HG02973 (cell line): Measurements from ENCODE around the gene TGM6.

Experiments used
- ATAC-seq: cut with Tn5 transposase; IDR thresholded peaks from one replicate; pipeline ENCODE4 v1.9.1; 2021; ENCODE audit warnings: moderate library complexity; ENCODE audit not compliant: unreplicated experiment

TGM6 gene

DNA sequence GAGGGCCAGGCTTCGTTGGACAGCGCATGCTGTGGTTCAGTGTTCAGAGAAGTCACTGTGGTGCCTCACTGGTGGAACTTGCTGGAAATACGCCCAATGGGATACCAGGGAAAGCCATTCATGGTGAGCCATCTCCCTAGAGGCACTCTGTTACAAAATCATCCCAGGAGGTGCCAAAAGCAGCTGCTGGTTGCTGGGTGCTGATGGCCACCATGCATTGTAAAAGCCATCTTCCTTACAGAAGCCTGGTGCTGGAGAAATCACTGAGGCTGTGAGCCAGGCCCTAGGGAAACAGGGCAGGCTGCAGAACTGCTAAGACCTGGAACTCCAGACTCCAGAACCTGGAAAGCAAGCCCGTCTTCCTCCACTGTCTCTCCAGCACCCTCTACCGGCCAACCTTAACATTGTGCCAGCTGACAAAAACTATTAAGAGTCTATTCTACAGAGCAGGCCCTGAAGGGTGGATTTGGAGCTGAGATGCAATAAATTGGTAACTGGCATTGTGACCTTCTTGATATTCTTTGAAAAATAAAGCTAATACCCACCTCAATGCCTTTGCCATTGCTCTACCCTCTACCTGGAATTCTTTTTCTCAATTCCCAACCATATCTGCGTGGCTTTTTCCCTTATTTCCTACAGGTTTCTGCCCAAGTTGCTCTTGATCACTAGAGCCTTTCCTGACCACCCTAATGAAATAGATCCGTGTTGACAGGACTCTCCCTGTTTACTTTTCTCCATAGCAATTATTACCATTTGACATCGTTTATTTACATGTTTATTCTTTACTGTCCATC is 71.4 kb downstream of the TGM6 start:
- no peak for ATAC-seq

DNA sequence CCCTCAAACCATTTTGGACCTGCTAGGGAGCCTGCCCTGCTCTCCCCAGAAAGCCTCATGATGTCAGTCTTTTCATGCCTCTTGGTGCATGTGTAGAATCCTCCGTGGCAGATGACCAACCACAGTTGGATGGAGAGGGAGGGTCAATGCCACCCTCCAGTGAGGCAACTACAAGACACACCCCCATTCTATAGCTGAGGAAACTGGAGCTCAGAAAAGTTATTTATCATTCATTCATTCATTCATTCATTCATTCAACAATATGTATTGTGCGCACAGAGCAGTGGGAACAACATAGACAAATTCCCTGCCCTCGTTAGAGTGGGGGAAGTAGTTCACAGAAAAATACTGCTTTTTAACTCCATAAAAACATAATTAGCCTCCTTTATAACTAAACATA is 73.1 kb downstream of the TGM6 start:
- no peak for ATAC-seq

DNA sequence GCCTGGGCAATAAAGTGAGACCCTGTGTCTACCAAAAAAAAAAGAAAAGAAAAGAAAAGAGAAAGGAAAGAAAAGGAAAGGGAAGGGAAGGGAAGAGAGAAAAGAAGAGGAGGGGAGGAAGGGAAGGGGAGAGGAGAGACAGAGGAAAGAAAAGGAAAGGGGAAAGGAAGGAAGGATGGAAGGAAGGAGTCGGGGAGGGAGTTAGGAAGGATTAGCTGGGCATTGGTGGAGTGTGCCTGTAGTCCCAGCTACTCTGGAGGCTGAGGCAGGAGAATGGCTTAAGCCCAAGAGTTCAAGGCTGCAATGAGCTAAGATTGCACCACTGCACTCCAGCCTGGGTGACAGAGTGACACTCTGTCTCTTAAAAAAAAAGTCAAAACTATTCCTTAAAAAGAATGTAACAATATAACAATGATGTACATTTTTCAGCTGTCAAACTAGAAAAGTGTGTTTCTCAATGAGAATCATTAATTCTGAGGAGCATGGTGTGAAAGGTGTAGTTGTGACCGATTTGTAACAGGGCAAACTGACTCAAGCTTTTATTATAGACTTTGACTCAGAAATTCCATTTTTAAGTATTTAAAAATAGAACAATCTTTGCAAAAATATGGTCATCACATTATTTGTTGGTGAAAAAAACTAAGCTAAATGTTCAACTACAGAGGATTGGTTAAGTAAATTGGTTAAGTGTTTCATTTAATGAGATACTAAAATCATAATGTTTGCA is 75.2 kb downstream of the TGM6 start:
- no peak for ATAC-seq

DNA sequence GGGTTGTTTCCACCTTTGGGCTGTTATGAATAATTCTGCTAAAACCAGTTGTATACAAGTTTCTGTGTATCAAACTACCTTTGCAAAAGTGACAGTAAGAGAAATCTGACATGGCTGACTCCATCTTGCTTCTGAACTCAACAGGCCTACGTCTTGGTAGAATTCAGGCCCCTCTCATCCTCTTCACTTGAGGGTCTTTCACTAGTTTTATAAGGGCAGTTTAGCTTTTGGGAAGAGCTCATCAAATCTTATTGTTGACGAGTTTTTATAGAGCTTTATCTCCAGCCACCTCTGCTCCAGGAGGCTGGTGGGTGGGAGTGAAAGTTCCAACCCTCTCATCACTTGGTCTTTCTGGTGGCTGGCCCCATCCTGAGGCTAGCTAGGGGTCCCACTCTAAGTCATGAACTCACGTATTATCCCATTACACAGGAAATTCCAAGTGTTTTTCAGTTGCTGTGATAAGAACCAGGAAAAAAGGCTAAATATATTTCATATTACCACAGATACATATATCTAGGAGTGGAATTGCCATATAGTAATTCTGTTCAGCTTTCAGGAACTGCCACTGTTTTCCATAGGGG is 78.3 kb downstream of the TGM6 start:
- no peak for ATAC-seq

DNA sequence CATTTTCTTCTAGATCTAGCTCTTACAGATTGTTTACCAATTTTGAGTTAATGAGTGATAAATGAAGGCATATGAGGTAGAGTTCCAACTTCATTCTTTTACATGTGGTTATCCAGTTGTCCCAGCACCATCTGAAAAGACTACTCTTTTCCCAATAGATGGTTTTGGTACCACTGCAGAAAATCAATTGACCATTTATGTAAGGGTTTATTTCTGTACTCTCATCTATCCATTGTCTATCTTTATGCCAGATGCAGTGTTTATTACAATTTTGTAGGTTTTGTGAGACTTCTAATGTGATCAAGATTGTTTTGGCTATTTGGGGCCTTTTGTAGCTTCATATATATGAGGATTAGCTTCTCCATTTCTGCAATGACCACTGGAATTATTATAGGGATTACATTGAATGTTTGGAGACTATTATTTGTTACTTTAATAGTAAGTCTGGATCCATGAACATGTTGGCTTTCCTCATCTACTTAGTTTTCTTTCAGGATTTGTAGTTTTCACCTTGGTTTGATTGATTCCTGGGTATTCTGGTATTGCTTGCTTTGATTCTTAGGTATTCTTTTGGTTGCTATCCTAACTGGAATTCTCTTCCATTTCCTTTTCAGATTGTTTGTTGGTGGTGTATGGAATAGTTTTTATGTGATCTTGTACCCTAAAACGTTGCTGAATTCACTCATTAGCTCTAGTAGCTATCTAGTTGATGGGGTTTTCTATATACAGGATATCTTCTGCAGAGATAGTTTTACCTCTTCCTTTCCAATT is 79.5 kb downstream of the TGM6 start:
- no peak for ATAC-seq

DNA sequence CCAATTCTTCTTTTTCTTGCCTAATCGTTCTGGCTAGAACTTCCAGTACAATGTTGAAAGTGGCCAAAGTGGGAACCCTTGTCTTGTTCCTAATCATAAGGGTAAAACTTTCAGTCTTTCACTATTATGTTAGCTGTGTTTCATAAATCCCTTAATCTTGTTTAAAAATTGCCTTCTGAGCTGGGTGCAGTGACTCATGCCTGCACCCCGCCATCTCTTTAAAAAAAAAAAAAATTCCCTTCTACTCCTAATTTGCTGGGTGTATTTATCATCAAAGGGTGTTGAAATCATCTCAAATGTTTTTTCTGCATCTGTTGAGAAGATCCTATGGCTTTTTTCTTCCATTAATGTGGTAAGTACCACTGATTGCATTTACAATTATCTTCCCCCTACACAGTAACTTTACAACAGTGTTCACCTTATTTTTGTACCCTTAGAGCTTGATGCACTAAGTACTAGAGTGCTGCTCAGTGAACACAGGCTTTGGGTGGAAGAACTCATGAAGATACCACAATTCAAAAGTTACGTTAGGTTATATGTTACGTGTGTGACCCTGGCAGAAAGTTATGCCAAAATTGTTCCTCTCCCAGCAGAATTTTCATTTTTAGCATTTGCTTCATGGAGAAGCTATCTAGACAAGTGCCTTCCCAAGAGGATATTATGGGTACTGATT is 80.2 kb downstream of the TGM6 start:
- ATAC-seq = no peak

DNA sequence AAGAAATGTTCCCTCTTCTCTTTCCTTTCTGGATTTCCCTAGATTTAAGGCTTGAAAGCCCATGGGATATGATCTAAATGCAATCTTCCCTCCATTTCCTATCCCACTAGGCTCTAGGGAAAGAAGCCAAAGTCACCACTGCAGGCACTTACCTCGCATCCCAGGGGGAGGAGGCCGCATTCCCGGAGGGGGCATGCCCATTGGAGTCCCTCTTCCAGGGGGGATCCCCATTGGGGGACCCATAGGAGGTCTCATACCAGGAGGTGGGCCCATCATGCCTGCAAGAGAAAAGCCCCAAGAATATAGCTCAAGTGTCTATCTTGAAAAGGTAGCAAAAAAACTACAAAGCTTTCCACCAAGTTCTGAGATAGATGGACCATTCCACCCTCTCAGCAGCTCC is 81.8 kb downstream of the TGM6 start:
- ATAC-seq = no peak

DNA sequence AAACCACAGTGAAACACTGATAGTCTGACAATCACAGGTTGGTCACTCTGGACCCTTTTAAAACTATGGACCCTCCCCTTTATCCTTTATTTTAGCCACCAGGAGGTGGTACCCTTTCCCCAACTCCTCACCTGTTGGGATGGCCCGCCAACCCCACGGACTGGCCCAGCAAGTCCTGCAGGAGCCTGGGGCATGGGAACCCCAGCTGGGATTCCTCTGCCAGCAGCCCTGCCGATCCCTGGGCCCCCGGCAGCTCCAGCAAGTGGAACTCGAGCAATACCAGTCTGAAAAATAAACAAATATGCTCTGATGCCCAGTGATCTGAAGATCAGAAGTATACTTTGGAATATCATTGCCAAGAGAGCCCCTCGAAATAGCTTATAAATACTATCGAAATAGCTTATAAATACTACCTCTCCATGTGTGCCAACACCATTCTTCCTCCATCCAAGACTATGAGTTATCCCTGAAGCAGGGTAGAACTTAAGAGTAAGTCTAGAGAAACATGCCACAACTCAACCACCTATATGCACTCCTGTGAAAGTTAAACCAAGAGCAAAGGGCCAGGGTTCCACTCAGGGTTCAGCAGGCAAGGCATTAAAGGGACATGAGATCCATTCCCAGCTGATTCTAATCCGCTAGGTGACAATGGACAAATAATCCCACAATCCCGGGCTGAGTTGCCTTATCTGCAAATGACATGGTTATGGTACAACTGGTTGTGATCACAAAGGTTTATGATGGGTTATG is 83.1 kb downstream of the TGM6 start:
- no peak for ATAC-seq

DNA sequence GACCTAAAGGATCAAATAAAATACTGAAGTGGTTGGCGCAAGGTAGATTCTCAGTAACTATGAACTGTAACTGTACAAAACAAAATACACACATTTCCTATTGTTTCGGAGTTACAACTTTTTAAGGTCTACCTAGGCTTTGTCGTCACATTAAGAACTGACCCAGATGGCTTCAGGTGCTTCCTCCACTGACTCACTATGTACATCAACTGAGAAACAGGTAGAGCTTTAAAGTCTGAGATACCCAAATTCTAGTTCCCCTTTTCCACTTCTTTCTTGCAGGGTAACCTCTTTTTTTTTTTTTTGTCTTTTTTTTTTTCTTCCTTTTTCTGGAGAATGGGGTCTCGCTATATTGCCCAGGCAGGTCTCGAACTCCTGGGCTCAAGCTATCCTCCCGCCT is 84.4 kb downstream of the TGM6 start:
- ATAC-seq = no peak

DNA sequence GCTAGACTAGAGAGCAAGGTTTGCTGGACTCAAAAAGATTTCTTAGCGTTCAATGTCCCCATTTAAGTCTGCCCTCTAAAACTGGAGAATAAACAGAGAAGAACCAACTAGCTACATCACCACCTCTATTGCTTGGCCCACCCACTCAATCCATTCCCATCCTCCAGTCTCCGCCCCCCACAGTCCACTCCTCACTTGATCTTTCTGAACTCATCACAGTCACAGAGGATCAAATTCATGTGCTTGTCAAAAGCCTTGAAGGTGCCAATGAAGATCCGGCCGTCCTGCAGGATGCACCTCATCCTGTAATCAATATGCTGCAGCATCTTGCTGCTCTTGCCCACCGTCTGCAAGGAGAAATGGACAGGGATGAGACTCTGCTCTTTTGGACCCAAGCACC is 86.7 kb downstream of the TGM6 start:
- no peak for ATAC-seq

DNA sequence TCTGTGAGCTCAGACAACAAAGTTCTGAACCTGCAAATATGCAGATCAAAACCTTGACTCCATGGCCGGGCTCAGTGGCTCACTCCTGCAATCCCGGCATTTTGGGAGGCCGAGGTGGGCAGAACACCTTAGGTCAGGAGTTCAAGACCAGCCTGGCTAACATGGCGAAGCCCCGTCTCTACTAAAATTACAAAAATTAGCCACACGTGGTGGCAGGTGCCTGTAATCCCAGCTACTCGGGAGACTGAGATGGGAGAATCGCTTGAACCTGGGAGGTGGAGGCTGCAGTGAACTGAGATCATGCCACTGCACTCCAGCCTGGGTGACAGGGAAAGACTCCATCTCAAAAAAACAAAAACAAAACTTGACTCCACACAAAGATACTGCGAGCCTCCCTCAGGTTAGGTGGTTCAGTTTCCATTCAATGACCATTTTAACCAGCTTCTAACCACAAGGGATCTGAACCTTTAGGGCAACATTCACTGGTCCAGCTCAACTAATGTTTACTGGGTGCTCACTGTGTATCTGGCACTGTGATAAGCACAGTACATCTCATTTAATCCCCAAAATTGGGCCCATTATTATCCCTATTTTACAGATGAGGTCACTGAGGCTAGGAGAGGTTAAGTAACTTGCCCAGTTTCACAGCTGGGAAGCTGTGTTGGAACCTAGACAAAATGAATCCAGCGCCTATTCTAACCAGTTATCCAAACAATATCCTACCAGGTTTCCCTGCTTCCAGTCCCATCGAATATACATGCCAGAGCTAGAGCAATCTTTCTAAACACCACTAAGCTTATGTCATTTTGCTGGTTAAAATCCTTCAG is 88.1 kb downstream of the TGM6 start:
- no peak for ATAC-seq

DNA sequence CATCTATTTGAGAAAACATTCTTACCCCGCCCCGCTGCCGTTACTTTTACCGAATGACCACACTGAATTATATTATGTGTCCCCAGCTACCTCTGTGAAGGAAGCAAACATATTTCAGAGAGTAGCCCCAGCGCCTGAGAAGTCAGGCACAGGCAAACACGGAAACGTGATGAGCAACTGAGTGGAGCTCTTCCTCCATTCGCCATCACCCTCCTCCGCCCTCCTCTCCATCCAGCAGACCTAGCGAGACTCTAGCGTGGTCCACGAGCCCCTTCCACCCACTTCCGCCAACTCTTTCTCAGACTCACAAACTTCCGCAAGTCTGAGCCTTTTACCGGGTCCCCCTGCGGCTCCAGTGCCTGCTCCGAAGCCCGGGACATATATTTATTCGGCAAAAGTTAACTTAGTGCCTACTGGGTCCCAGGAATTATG is 89.3 kb downstream of the TGM6 start:
- peak; percentile 24 for ATAC-seq

DNA sequence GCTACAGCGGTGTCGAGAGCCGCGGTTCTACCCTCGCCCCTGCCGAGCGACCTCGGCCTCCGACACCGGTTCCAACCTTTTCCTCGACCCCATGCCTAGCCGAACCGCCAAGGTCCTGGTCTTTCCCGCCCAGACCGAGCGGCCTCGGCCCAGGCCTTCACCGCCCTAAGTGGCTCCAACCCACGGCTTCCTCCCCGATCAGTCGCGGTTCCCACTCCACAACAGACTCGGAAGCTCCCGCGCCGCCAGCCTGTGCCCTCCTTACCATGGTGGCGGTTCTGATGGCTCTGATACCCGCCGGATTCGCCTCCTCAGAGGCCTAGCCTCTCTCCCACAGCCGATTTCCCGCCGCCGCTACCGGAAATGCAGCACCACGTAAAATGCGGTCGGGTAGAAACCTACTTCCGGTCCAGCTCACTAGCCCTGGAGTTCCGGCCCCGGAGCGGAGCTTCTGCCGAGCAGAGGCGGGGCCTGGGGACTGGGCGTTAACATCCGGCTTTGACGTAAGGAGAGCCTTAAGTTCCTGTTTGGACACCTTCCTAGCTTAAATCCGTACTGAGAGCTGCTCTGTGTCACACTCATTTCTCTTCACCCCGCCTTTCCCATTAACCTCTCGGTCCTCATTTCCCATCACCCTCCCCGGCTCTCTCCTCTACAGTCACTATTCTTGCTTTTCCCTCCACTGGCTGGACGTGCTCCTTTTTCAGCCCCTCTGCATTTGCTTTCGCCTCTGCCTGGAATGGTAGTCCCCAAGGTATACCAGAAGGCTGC is 89.9 kb downstream of the TGM6 start, which contains the start of gene SNRPB:
Gene SNRPB, minus strand, starts transcription at position 367 of the 771 bp plus-strand sequence. Its CDS starts 99 bp downstream, at position 268.
- peak; percentile 91 for ATAC-seq

DNA sequence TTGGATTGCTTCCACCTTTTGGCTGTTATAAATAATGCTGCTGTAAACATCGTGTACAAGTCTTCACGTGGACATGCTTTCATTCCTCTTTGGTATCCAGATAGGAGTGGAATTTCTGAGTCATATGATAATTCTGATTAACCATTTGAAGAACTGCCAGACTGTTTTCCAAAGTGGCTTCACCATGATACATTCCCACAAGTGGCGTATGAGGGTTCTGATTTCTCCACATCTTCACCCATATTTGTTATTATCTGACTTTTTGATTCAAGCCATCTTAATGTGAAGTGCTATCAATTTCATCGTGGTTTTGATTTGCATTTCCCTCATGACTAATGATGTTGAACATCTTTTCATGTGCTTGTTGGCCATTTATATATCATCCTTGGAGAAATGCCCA is 92.8 kb downstream of the TGM6 start:
- ATAC-seq = no peak

DNA sequence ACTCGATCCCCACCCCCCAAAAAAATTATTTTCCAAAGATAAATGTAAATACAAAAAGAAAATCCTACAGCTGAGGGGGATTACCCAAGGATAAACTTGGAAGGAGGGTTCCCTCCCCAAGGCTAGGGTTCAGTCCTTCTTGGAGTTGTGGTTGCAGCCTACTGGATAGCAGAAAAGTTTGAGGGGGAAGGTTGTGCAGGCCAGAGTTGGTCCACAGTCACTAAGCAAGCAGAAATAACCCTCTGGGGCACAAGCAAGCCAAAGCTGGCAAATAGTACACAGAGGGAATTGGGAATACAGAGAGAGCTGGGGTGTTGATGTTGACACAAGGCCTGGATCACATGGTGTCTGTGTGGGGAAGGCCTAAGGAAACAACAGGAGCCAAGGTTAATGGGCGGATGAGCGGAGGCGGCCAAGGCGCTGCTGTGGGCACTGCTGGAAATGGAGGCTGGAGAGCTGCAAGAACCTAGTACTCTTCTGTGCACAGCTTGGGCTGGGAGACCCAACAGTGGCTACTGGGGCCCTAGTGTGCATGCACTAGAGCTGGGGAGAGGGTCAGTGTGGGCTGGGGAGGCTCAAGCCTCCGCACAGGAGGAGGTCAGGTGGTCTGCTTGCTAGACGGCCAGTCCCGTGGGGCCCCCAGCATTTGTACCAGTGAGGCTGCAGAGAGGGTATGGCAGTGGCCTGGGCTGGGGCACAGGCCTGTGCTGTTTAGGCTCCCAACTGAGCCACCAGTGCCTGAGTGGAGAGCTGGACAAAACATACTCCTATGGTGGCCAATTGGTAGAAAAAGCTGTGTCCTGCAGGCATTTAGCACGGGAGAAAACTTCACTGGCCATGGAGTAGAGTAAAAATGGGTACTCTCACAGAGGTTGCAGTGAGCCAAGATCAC is 95.4 kb downstream of the TGM6 start:
- no peak for ATAC-seq

DNA sequence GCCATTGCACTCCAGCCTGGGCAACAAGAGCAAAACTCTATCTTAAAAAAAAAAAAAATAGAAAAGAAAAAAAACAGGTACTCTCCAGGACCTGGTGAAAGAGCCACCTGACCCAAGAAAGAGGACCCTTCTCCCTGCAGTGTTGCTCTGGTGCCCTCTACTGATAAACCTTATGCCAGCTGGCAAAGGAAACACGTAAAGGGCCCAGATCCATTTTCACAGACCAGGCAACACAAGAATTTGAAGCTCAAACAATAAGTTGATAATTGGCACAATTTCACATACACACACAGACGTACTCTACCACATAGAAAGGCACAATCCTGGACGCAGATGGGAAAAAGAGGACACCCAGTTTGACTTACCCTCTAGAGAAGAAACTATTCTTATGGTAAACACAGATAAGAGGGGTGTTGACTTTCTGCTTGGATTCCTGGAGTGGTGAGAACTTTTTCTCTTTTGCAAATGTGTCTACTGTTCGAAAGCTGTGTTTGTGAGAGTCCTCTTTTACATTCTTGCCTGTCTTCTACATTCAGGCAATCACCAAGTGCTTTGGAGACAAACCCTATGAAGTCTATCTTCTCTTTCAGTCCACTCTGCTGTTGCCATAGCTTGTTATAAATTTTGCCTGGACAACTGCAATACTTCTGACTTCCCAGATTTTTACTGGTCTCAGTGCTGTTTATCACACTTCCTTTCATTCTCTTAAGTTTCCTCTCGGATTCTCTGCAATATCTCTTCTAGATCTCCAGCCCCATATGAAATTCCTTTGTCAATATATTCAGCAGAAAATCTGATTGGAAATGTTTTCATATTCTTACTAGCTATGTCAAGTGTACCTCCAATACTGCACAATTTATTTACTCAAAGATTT is 96.3 kb downstream of the TGM6 start:
- no peak for ATAC-seq
